Mucosa of descending colon (tissue), 3 donors: ENCODE data around the gene PTPRN2. TPM values are rescaled to one million over a fixed set of nuclear protein-coding genes. Genes with fewer than 3 reads are reported as not detected.

Experiments used
- ATAC-seq: fragments of 200-7000 bp; cut with Tn5 transposase; one replicate; pipeline ENCODE4 v1.9.1; 2020; ENCODE audit warnings: mild to moderate bottlenecking, moderate library complexity
- DNase-seq, 3 donors: peaks; one replicate each; pipeline ENCODE4 v3.0.0-alpha.2; 2020
- H3K36me3 ChIP-seq: fragments of 200-600 bp; one replicate; pipeline ENCODE4 v1.8.0; 2021; ENCODE audit warnings: low read depth, mild to moderate bottlenecking
- H3K4me1 ChIP-seq: fragments of 200-600 bp; one replicate; pipeline ENCODE4 v1.8.0; 2021; ENCODE audit warnings: low read depth, mild to moderate bottlenecking
- H3K4me3 ChIP-seq: fragments of 200-600 bp; one replicate; pipeline ENCODE4 v1.8.0; 2021; ENCODE audit warnings: mild to moderate bottlenecking
- H3K9me3 ChIP-seq: fragments of 200-600 bp; one replicate; pipeline ENCODE4 v1.8.0; 2021; ENCODE audit warnings: mild to moderate bottlenecking
- intact Hi-C, 2 donors: fragments of 100-400 bp; cut with DNase I in 1 of 2; cut with micrococcal nuclease in 1 of 2; formaldehyde crosslinking; loops; one replicate each; pipeline versions ENCODE4 v1.11.0 to v1.11.1; 2022; cut with DNase I, micrococcal nuclease
- total RNA-seq, 3 donors: library from RNA; stranded (reverse); fragmentation: NEBNext Ultra II Directional in 2 of 3; extraction: Animal tissue kit (Norgen Biotek cat#: 25700) in 2 of 3; gene quantifications; one replicate each; pipeline versions ENCODE4 v1.2.1 to v1.2.4, GENCODE V29; 2021 to 2023
- TF ChIP-seq, protein P1 (sequence below): fragments of 200-600 bp; IDR thresholded peaks from one replicate; pipeline ENCODE4 v1.8.0; 2022; ENCODE audit warnings: antibody characterized with exemption, mild to moderate bottlenecking
- donor health status: DM: no; HTN: no; CAD: no; lungs with moderate emphysema.
- donor health status: DM: no; HTN: no; CAD: no.
- donor health status: DM: no; HTN: yes; CAD: no.

PTPRN2 gene
- total RNA-seq, 3 donors from 2014 or later, result 12.5 to 28.0 (median 26.2) TPM

DNA sequence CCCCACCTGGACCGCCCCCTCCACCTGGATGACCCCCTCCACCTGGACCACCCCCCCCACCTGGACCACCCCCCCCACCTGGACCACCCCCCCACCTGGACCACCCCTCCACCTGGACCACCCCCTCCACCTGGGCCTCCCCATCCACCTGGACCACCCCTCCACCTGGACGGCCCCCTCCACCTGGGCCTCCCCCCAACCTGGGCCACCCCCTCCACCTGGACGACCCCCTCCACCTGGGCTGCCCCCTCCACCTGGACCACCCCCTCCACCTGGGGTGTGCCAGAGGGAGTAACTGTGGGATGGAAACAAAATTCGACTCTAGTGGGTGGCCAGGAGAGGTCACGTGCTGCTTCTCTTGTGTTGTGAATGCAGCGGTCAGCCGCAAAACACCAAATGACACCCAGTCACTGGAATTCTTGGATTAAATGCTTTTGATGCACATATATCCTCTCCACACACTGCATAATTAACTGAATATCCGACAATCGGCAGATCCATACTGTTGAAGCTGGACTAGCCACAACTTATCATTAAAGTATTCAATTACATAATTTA is 316.7 kb downstream of the PTPRN2 start:
- intact Hi-C loops, result no loop called here
- no peaks in the 10 kb centered on the region for H3K36me3 ChIP-seq
- H3K9me3 ChIP-seq, result no peaks in the 10 kb centered on the region
- ATAC-seq (no peak), DNase-seq (peak in 1 of 3 donors; percentile 12)
- H3K4me3 ChIP-seq, result no peak overlapping the region
- TF ChIP-seq, protein P1, sequence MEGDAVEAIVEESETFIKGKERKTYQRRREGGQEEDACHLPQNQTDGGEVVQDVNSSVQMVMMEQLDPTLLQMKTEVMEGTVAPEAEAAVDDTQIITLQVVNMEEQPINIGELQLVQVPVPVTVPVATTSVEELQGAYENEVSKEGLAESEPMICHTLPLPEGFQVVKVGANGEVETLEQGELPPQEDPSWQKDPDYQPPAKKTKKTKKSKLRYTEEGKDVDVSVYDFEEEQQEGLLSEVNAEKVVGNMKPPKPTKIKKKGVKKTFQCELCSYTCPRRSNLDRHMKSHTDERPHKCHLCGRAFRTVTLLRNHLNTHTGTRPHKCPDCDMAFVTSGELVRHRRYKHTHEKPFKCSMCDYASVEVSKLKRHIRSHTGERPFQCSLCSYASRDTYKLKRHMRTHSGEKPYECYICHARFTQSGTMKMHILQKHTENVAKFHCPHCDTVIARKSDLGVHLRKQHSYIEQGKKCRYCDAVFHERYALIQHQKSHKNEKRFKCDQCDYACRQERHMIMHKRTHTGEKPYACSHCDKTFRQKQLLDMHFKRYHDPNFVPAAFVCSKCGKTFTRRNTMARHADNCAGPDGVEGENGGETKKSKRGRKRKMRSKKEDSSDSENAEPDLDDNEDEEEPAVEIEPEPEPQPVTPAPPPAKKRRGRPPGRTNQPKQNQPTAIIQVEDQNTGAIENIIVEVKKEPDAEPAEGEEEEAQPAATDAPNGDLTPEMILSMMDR, result no peak
- peaks cover 8% of the 10 kb centered on the region for H3K4me1 ChIP-seq

GRCh38 chr7:158270106-158270775 is 317.4 kb downstream of the PTPRN2 start:
- DNase-seq (peak in 1 of 3 donors; percentile 29), ATAC-seq (peak; percentile 10)
- H3K36me3 ChIP-seq, result no peaks in the 10 kb centered on the region
- H3K4me3 ChIP-seq, result no peak overlapping the region
- peaks cover 8% of the 10 kb centered on the region for H3K4me1 ChIP-seq
- TF ChIP-seq, protein P1, result no peak
- no peaks in the 10 kb centered on the region for H3K9me3 ChIP-seq
- intact Hi-C loops, result no loop called here

DNA sequence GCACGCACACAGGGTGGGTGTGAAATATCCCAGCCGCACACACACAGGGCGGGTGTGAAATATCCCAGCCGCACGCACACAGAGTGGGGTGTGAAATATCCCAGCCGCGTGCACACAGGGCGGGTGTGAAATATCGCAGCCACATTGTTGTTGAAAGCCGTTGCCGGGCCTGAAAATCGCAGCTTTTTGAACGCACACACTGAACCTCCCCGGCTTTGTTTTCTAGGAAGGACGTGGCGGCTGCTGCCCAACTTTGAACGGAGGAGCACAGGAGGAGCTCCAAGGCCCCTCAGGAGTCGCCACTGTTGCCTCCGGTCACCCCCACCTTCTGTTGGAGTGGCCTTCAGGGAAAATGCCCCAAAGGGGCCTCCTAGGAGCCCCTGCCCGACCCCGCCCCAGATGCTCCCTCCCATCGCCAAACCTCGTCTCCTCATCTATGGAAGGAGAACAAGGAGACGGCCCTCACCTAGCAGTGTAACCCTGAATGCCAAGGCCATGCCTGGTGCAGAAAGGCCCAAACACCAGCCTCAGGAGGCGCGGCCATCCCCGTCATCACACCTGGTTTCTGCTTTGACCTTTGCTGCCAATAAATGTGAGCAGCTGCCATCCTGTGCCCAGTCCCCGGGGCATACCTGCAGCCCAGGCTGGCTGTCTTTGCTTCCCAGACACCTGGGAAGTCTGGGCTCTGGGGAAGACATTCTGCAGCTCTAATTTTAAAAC is 318.6 kb downstream of the PTPRN2 start:
- H3K9me3 ChIP-seq, result no peaks in the 10 kb centered on the region
- no peaks in the 10 kb centered on the region for H3K36me3 ChIP-seq
- intact Hi-C loops, result no loop called here
- TF ChIP-seq, protein P1, result no peak
- no peak overlapping the region for H3K4me3 ChIP-seq
- ATAC-seq (peak; percentile 84), DNase-seq (peak; percentile 74 to 82 (median 79))
- peaks cover 17% of the 10 kb centered on the region for H3K4me1 ChIP-seq

- H3K4me3 ChIP-seq, result no peak overlapping the region
- H3K36me3 ChIP-seq, result no peaks in the 10 kb centered on the region
- H3K9me3 ChIP-seq, result no peaks in the 10 kb centered on the region
- H3K4me1 ChIP-seq, result peaks cover 21% of the 10 kb centered on the region
- TF ChIP-seq, protein P1, result no peak
- ATAC-seq (no peak), DNase-seq (no peak)
- intact Hi-C loops, result no loop called here
Observed at GRCh38 chr7:158267742-158268435, 319.7 kb downstream of the PTPRN2 start.

GRCh38 chr7:158266817-158267741 is 320.5 kb downstream of the PTPRN2 start:
- Histone ChIP-seq H3K4me3 (no peak overlapping the region), H3K36me3 (no peaks in the 10 kb centered on the region), H3K9me3 (no peaks in the 10 kb centered on the region), H3K4me1 (peaks cover 21% of the 10 kb centered on the region)
- TF ChIP-seq, protein P1, result no peak
- DNase-seq (peak in 2 of 3 donors; percentile 68 to 82), ATAC-seq (peak; percentile 57)
- intact Hi-C loops, result no loop called here
